Panc1 (cell line): ENCODE measurements around the gene DSCAML1. TPM values are rescaled to one million over a fixed set of nuclear protein-coding genes. Genes with fewer than 3 reads are reported as not detected.

Experiments used
- ATAC-seq: fragments of 200-7000 bp; cut with Tn5 transposase; 2 replicates; pipeline ENCODE4 v1.9.1; 2020; ENCODE audit warnings: mild to moderate bottlenecking, moderate library complexity
- BruUV-seq: library from RNA; stranded (reverse); fragments of 400-500 nt; replicated peaks from 2 replicates; lab custom pipeline; 2021; lab: Mats Ljungman, UMichigan
- CTCF ChIA-PET: fragments of 300-600 bp; sonication (Branson Sonifier 250); formaldehyde crosslinking; loops from one replicate; lab custom pipeline; 2022; ENCODE audit warnings: antibody characterized with exemption; lab: Charles Lee
- POLR2A ChIA-PET: fragments of 300-600 bp; sonication (Branson Sonifier 250); formaldehyde crosslinking; loops from one replicate; lab custom pipeline; 2022; ENCODE audit warnings: antibody characterized with exemption; lab: Charles Lee
- DNase-seq: peaks from one replicate; pipeline ENCODE4 v3.0.0-alpha.2; 2010; ENCODE audit warnings: low read depth, low spot score
- H3K27ac ChIP-seq: 2 replicates; pipeline ENCODE4 v1.5.1; 2011; ENCODE audit warnings: mild to moderate bottlenecking, low read length, inconsistent platforms
- H3K27me3 ChIP-seq: fragments of 200-500 bp; sonication (Bioruptor generic); 2 replicates; pipeline ENCODE4 v1.6.0; 2014; ENCODE audit warnings: low read length, inconsistent platforms; ENCODE audit not compliant: control insufficient read depth, insufficient read depth
- H3K36me3 ChIP-seq: fragments of 200-500 bp; sonication (Bioruptor generic); 2 replicates; pipeline ENCODE4 v1.5.1; 2014; ENCODE audit warnings: inconsistent platforms, mild to moderate bottlenecking, low read length, moderate library complexity; ENCODE audit not compliant: control insufficient read depth, insufficient read depth
- H3K4me1 ChIP-seq: 2 replicates; pipeline ENCODE4 v1.5.1; 2011; ENCODE audit warnings: inconsistent platforms, mild to moderate bottlenecking, low read length, moderate library complexity; ENCODE audit not compliant: control insufficient read depth, insufficient read depth
- H3K4me3 ChIP-seq, 2 experiments: 2 replicates each; pipeline ENCODE4 v1.5.1; 2011 to 2012; ENCODE audit warnings: low read depth in 2 of 2, low read length in 2 of 2, mild to moderate bottlenecking in 2 of 2, inconsistent platforms in 1 of 2, moderate library complexity in 1 of 2
- H3K9me3 ChIP-seq: fragments of 200-500 bp; sonication (Bioruptor generic); 2 replicates; pipeline ENCODE4 v1.5.1; 2014; ENCODE audit warnings: low read depth, mild to moderate bottlenecking, inconsistent platforms, low read length, moderate library complexity; ENCODE audit not compliant: control insufficient read depth, insufficient read depth
- POLR2AphosphoS5 ChIP-seq: IDR thresholded peaks from 2 replicates; pipeline ENCODE4 v1.6.1; 2012; ENCODE audit warnings: mild to moderate bottlenecking, low read depth, low read length, moderate library complexity
- REST ChIP-seq, 2 experiments: IDR thresholded peaks; 2 replicates each; pipeline ENCODE4 v1.6.1; 2011 to 2012; ENCODE audit warnings: low read depth in 2 of 2, control low read depth in 1 of 2, low read length in 1 of 2, mild to moderate bottlenecking in 1 of 2, moderate library complexity in 1 of 2; ENCODE audit not compliant: insufficient read depth in 1 of 2
- SIN3A ChIP-seq: IDR thresholded peaks from 2 replicates; pipeline ENCODE4 v1.6.1; 2012; ENCODE audit warnings: low read depth, mild to moderate bottlenecking, low read length, moderate library complexity, borderline replicate concordance; ENCODE audit not compliant: insufficient read depth
- TCF7L2 ChIP-seq: IDR thresholded peaks from 2 replicates; pipeline ENCODE4 v1.6.1; 2011; ENCODE audit warnings: mild to moderate bottlenecking, low read depth, low read length, inconsistent platforms
- in situ Hi-C: cut with HindIII; loops from 2 replicates; pipeline ENCODE4 v1.10.0; 2016; ENCODE audit warnings: low sequenced_read_pairs, low pct_unique_long_range_greater_than_20kb
- intact Hi-C: fragments of 100-400 bp; cut with micrococcal nuclease; formaldehyde crosslinking; loops from one replicate; pipeline ENCODE4 v1.10.0; 2022; ENCODE audit not compliant: unreplicated experiment
- total RNA-seq: library from RNA; stranded (reverse); gene quantifications from one replicate; pipeline ENCODE4 v1.2.1, GENCODE V29; 2021; ENCODE audit not compliant: unreplicated experiment
- TF ChIP-seq, protein P1 (sequence below): fragments of 450-650 bp; IDR thresholded peaks from 2 replicates; pipeline ENCODE4 v1.5.1; 2017; ENCODE audit warnings: mild to moderate bottlenecking

DSCAML1 gene
- total RNA-seq, 1 experiment from 2014 or later: 1.6 TPM

DNA sequence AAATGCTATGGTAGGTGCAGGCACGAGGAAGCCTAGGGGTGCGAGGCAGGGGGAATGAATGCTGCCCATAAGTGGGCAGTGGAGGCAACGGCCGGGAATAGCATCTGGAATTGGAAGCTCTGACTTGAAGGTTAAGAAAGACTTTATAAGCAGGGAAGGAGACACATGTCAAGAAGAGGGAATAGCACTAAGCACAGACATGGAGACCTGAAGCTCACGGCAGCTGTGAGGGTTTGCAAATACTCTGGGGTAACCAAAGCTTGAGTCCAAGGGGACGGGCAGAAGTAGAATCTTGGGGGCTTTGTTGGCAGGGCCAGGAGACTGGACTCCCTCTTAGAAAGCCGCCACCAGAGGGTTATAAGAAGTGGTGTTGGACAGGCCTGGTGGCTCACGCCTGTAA is 356.8 kb downstream of the DSCAML1 start:
- Histone ChIP-seq H3K36me3 (no peaks in the 10 kb centered on the region), H3K27me3 (peaks cover 8% of the 10 kb centered on the region), H3K27ac (no peak overlapping the region), H3K4me3 (no peak overlapping the region), H3K4me1 (no peaks in the 10 kb centered on the region), H3K9me3 (no peaks in the 10 kb centered on the region)
- ChIA-PET CTCF (interaction anchor here (1.0 kb wide), 1 partner anchor 14 kb away, joined by 4 read pairs; no protein-coding TSS in a partner anchor), POLR2A (no interaction called here)
- DNase-seq (no peak), ATAC-seq (no peak)
- no peak for TF ChIP-seq TCF7L2
- no peak for TF ChIP-seq SIN3A
- no peak for TF ChIP-seq REST (IDR thresholded peaks at IDR 0.05; ENCODE audit: insufficient read depth in 1 of 2, low read depth in 2 of 2, low read length in 1 of 2)
- TF ChIP-seq, protein P1, sequence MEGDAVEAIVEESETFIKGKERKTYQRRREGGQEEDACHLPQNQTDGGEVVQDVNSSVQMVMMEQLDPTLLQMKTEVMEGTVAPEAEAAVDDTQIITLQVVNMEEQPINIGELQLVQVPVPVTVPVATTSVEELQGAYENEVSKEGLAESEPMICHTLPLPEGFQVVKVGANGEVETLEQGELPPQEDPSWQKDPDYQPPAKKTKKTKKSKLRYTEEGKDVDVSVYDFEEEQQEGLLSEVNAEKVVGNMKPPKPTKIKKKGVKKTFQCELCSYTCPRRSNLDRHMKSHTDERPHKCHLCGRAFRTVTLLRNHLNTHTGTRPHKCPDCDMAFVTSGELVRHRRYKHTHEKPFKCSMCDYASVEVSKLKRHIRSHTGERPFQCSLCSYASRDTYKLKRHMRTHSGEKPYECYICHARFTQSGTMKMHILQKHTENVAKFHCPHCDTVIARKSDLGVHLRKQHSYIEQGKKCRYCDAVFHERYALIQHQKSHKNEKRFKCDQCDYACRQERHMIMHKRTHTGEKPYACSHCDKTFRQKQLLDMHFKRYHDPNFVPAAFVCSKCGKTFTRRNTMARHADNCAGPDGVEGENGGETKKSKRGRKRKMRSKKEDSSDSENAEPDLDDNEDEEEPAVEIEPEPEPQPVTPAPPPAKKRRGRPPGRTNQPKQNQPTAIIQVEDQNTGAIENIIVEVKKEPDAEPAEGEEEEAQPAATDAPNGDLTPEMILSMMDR: no peak
- TF ChIP-seq POLR2AphosphoS5: no peak
- intact Hi-C loops (loop anchor here (5.0 kb wide), 1 partner anchor 367 kb away; no protein-coding TSS in a partner anchor), in situ Hi-C loops (loop anchor here (5.0 to 25.0 kb wide), 2 partner anchors 103 to 372 kb away; partner anchors contain the start of gene FXYD2)
- BruUV-seq: no TSS peak

DNA sequence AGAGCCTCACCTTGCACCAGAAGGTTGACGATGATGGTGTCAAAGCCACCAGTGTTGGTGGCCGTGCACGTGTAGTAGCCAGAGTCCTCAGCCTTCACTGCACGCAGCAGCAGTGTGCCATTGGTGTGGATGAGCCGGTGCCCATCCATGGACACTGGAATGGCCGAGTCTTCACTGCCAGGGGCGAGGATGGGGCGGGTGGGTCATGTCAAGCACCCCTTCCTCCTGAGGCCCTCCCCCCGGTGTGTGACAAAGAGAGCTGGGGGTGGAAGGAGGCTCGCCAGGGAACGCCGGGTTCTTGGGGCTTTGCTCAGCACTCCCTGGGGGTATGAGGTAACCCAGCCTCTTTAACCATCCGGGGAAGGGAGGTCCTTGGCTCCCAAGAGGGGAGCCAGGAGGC is 357.8 kb downstream of the DSCAML1 start:
- in situ Hi-C loops (loop anchor here (25.0 kb wide), 1 partner anchor 373 kb away; the partner anchor contains the start of gene FXYD2), intact Hi-C loops (no loop called here)
- DNase-seq (no peak), ATAC-seq (no peak)
- H3K27ac ChIP-seq: no peak overlapping the region
- H3K36me3 ChIP-seq: no peaks in the 10 kb centered on the region
- no peaks in the 10 kb centered on the region for H3K4me1 ChIP-seq
- no peak overlapping the region for H3K4me3 ChIP-seq
- TF ChIP-seq TCF7L2 (no peak), REST (IDR thresholded peaks at IDR 0.05; ENCODE audit: insufficient read depth in 1 of 2, low read depth in 2 of 2, low read length in 1 of 2) (no peak), POLR2AphosphoS5 (no peak), SIN3A (no peak)
- TF ChIP-seq, protein P1: no peak
- peaks cover 8% of the 10 kb centered on the region for H3K27me3 ChIP-seq
- POLR2A ChIA-PET: no interaction called here
- BruUV-seq: no TSS peak
- H3K9me3 ChIP-seq: no peaks in the 10 kb centered on the region
- CTCF ChIA-PET: no interaction called here
